Activated effector memory CD4-positive, alpha-beta T cell treated with Interleukin-2 at 50 U/mL for 16 hours (primary cell): ENCODE data around the gene ASTN1.

Experiments used
- DNase-seq: peaks from one replicate; pipeline ENCODE4 v3.0.0-alpha.2; 2020

ASTN1 gene

GRCh38 chr1:177164380-177165068, at the start of gene ASTN1:
TSS of gene ASTN1 (minus strand) at chr1:177164712. CDS start at chr1:177164676, 36 bp downstream.
- DNase-seq: no peak

- DNase-seq: no peak
Measured at GRCh38 chr1:177211231-177211630, 46.7 kb upstream of the ASTN1 start.

- no peak for DNase-seq
Measured at GRCh38 chr1:177210071-177210470, 45.6 kb upstream of the ASTN1 start.

GRCh38 chr1:177209357-177209756, 44.8 kb upstream of the ASTN1 start:
- DNase-seq: no peak

GRCh38 chr1:177208920-177209319, 44.4 kb upstream of the ASTN1 start:
- no peak for DNase-seq

- DNase-seq: no peak
Measured at GRCh38 chr1:177206831-177207355, 42.4 kb upstream of the ASTN1 start.

GRCh38 chr1:177200290-177200689, 35.8 kb upstream of the ASTN1 start:
- no peak for DNase-seq

- no peak for DNase-seq
Measured at GRCh38 chr1:177198243-177198642, 33.7 kb upstream of the ASTN1 start.

GRCh38 chr1:177190308-177190970, 25.9 kb upstream of the ASTN1 start:
- DNase-seq: no peak

- DNase-seq: no peak
Measured at GRCh38 chr1:177186639-177187038, 22.1 kb upstream of the ASTN1 start.

- no peak for DNase-seq
Measured at GRCh38 chr1:177185209-177185608, 20.7 kb upstream of the ASTN1 start.

GRCh38 chr1:177183836-177184235, 19.3 kb upstream of the ASTN1 start:
- DNase-seq: no peak

- no peak for DNase-seq
Measured at GRCh38 chr1:177181631-177182291, 17.2 kb upstream of the ASTN1 start.

GRCh38 chr1:177181280-177181630, 16.7 kb upstream of the ASTN1 start:
- no peak for DNase-seq

GRCh38 chr1:177174921-177175634, 10.6 kb upstream of the ASTN1 start:
- no peak for DNase-seq

- DNase-seq: no peak
Measured at GRCh38 chr1:177173976-177174375, 9.5 kb upstream of the ASTN1 start.

GRCh38 chr1:177172866-177173265, 8.4 kb upstream of the ASTN1 start:
- DNase-seq: no peak

GRCh38 chr1:177172272-177172671, 7.8 kb upstream of the ASTN1 start:
- no peak for DNase-seq

- no peak for DNase-seq
Measured at GRCh38 chr1:177171536-177172123, 7.1 kb upstream of the ASTN1 start.

- DNase-seq: no peak
Measured at GRCh38 chr1:177170756-177171535, 6.4 kb upstream of the ASTN1 start, which contains the start of gene BRINP2. TSS of gene BRINP2 (plus strand) at chr1:177170958. CDS start at chr1:177229877, 58,919 bp downstream.

- DNase-seq: no peak
Measured at GRCh38 chr1:177165069-177165439, 542 bp upstream of the ASTN1 start.

- DNase-seq: no peak
Measured at GRCh38 chr1:177163844-177164379, 600 bp downstream of the ASTN1 start.
